CD4-positive, alpha-beta T cell treated with Interleukin-4 for 4 hours (primary cell): ENCODE results near the gene RBM20.
"Not testable (repeated sequence)": the region's sequence is repeated elsewhere in the genome, so short reads cannot be mapped to it uniquely, and the experiment has no call there.

Experiments
- DNase-seq: peaks from one replicate; pipeline ENCODE4 v3.0.0-alpha.2; 2020

The RBM20 gene

DNA sequence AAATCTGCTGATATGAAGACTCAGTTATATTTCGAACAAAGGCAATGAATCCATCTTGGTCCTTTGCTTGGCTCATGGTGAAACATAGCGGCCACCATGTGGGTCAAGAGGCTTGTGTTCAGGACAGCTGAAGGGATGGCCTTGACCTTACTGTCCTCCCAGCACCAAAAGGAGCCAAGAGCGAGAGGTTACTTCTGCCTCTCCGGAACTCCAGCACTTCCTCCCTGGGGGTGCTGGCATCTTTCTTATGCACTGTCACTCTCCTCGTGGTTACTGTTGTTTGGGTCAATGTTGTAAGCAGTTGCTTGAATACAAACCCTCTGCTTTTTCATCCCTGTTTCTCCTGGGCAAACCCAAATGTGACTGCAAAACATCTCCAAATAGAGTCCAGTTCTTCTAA, 100.6 kb downstream of the RBM20 start:
- no peak for DNase-seq

DNA sequence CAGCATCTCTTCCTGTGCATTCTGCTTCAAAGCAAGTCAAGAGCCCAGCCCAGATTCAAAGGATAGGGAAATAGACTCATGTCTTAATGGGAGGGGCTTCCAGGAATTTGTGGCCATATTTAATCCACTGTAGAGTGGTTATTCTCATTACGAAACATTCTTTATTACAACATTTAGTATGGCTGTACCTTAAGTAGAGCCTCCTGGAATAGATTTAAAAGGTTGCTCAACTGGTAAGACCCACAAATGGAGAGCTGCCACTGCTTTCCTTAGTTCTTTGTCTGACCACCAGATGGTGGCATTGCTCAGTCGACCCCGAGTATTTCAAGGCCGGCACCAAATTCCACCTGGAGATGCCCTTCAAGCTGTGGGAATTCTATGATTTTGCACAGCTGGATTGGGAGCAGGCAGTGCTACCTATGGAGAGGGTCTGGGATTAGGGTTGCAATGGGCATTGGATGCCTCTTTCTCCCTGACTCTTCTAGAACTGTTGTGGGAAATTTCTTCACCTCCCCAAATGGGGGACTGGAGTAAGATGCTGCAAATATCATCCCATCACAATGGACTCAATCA, 102.2 kb downstream of the RBM20 start:
- DNase-seq: peak; percentile 57

DNA sequence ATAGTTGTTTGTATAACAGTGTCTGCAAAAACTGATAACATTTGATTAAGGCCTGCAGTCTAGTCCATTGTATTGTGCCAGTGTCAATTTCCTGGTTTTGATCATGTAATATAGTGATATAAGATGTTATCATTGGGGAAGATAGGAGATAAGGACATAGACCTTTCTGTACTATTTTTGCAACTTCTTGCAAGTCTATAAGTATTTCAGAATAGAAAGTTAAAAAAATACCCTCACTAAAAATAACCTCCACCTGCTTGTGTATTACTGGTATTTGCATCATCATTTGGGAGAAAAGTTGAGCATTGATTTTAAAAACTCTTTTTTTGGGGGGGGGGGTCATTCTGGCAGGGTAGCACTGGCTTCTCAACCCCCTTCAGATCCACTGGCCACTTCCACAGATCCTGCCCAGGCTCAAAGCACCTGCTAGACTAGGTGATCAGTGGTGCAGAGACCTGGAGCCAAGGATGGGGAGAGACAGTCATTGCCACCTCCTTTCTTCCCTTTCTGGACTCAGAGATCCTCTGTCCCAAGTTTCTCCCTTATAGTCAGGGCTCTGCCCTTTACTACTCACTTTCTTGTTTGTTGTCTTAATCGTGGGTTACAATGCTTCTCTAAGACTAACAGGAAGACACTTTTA, 103.0 kb downstream of the RBM20 start:
- no peak for DNase-seq

DNA sequence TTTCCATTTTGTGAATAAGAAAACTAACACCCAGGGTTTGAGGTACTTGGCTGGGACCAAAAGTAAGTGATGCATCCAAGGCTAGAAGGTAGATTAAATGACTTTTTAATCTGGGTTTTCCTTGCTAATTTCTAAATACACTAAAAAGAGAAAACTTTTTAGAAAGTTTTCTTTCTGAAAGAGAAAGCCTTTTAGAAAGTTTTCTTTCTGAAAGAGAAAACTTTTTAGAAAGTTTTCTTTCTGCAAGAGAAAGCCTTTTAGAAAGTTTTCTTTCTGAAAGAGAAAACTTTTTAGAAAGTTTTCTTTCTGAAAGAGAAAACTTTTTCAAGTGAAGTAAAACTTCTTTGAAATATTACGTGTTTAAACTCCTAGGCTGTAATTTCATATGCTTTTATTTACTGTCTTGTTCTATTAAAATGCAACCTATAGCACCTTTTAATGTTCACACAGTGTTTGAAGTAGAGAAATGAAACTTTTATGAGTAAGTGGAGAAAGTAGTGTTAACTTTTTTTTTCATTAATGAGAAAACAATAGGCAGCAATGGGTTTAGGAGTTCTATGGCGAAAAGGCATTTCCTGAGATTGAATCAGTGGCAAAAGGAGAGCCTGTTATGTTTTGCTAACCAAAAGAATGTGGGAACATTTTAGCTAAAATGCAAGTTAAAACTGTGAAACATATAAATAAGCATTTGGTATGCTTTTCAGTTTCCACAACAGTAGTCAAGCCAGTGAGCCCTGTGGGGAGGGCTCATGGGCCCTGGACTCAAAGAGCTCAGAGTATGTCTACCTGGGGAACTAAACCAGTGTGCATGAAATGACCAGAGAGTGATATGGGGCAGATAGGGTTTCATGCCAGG, 103.7 kb downstream of the RBM20 start:
- no peak for DNase-seq

DNA sequence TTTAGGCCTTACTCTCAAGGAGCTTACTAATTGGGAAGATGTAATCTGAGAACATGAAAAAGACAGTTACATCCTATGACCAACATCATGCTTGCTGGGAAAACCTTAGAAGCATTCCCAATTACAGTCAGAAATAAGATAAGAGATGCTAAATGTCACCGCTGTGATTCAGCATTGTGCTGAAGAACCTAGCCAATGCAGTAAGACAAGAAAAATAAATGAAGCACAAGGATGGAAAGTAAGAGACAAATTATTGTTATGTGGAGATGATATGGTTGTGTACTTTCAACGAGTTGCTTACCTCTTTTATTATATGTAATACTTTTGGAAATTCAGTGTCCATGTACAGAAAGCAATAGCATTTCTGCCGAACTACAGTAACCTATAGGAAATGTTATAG, 104.8 kb downstream of the RBM20 start:
- DNase-seq: no peak

DNA sequence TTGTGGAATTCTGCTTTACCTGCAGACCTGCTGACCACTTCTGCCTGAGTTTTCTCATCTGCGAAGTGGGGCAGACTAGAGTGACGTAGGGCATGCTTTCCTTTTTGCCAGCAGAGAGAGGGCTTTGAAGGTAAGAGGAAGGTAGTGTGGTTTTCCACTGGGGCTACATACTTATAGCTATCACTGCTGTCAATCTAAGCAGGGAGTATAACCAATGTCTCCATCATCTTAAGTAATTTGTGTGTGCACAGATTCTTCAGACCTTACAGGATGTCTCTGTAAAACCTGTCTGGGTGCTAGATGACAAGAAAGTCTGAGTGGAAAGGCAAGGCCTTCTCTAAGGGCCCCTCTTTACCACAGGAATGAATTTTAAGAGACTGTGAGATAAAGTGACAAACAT, 106.8 kb downstream of the RBM20 start:
- DNase-seq: peak; percentile 17

DNA sequence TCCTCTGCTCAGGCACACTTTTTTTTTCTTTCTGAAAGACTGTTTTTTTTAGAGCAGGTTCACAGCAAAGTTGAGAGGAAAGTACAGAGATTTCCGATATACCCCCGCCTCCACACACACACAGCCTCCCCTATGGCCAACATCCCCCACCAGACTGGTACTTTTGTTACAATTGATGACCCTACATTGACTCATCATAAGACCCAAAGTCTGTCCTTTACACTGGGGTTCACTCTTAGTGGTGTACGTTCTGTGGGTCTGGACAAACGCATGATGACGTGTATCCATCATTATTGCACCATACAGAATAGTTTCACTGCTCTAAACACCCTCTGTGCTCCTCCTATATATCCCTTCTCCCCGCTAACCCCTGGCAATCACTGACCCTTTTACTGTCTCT, 107.7 kb downstream of the RBM20 start:
- DNase-seq: no peak

DNA sequence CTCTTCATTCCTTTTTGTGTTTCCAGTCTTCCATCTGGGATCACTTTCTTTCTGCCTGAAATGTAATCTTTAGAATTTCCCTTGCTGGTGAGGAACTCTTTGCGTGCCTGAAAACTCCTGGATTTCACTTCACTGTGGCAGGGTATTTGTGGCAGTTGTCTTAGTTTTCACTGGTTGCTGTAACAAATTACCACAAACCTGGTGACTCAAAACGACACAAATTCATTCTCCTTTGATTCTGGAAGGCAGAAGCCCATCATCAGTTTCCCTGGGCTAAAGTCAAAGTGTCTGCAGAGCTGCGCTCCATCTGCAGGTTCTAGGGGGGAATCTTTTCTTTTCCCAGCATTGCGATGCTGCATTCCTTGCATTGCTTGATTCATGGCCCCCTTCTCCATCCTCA, 109.3 kb downstream of the RBM20 start:
- no peak for DNase-seq

DNA sequence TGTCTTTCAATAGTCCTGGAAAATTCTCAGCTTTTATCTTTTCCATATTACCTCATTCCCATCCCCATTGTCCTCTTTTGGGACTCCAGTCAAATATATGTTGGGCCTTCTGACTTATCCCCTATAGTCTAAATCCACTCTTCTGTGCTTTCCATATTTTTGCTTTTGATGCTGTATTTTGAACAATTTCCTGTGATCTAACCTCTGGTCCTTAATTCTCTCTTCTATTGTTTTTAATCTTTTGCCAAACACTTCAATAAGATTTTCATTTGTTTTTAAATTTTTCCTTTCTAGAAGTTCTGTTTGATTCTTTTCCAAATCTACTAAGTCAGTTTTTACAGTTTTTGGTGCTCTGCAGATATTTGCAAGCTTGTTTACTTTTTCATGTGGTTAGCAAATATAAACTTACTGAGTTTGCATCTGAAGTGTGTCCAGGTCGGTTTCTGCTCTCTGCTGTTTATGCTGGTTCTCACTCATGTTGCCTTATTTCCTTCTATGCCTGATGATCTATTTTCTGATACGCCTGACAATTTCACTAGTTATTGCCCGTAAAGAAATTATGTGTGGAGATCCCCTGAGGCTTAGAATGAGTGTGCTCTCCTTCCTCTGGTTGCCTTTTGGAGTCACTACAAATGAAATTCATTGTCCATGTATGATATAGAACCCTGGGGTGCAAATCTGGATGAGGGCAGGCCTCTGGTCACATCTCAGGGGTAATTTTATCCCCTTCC, 110.4 kb downstream of the RBM20 start:
- DNase-seq: no peak

DNA sequence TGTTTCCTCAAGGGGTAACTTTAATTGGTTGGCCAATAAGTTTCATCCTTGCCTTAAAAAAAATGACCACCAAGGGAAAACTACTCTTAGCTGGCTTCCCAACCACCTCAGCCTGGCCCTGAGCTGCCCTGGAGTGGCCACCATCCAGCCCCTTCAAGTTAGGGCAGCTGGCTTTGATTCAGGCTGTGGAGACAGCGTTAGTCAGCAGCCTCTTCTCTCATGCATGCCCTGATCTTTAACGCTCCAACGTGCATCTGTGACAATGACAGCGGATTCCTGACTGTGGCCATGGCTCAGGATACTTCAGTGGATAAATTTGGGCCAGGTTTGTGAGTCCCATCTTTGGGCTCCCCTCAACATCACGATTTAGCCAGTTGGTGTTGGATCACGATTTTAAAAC, 111.6 kb downstream of the RBM20 start:
- no peak for DNase-seq

DNA sequence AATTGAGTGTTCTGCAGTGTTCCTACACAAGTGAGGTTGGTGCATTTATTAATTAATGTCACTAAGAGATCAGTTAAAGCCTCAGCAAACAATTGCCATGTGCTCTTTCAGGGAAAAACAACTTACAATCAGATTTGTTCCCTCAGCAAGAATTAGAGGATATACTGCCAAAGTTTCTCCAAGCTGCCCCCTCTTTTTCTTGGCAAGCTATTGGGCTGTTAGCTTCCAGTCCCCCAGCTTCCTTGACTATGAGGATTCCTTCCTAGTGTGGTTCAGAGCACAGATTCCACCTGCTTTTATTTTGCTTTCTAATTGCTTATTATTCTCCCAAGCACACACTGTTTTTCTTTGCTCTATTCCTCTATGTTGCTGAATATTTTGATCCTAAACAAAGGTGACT, 112.7 kb downstream of the RBM20 start:
- no peak for DNase-seq

DNA sequence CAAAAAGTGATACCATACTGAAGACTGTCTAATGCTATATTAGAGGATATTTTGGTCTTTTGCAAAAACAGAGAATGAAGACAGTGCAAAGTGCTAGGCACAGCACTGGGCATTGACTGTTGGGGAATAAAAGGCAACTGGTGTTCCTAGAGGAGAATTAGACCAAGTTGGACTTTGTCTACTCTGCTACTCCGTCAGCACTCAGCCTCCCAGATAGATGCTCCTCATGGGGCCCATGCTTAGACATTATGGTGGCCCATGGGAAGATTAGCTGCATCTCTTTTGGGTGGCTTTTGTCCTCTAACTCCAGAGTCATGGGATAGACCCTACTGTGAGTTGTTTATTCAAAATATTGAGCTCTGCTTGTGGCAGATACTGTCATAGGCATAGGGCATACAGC, 113.5 kb downstream of the RBM20 start:
- no peak for DNase-seq

DNA sequence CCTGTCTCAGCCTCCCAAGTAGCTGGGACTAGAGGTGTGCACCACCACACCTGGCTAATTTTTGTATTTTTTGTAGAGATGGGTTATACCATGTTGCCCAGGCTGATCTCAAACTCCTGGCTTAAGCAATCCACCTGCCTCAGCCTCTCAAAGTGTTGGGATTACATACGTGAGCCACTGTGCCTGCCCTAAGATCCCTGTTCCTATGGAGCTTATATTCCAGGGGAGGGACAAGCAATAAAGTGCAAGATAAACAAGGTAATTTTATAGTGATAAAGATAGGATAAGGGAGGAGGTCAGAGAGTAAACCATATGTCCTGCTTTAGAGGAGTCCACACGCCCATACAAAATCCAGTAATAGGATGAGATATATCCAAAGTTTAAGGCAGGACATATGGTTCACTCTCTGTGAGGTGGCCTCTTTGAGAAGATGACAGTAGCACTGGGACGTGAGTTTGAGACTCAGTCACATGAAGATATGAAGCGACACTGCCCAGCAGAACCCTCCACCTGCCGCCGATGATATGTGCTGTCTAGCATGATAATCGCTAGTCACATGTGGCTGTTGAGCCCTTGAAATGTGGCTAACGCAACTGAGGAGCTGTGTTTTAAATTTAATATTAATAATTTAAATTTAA, 114.1 kb downstream of the RBM20 start:
- DNase-seq: no peak

DNA sequence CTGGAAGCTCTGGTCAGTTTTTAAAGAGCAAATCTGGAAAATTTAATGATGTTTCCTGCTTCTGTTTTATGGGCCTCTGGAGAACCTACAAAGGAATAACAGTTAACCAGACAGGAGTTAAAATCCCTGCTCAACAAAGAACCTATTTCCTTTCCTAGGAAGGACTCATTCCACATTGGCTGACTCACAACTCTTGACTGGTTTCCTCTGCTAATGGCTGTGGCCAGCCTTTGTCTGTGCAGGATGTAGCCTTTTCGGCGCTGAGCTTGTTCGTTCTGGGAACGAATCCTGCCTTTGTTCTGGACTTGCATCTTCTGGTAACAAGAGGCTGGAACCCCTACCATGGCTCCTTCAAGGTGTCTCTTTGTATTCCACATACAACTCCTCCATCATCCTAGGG, 114.8 kb downstream of the RBM20 start:
- no peak for DNase-seq

DNA sequence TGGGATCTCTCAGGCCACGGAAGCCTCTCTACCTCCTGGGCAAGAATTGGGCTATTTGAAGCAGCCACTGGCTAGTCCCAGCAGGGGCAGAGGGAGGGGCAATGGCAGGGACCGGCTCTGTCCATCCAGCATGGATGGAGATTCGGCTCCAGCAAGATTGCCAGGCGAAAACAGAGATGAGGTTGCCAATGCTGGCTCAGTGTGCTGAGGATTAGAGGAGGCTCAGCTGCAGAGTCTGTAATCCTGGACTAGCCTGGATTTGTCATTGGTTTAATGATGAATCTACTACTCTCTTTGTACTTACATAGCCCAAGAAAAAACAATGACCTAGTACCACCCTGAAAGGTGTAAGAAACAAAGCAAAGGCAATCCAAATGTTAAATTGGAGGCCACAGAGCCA, 115.4 kb downstream of the RBM20 start:
- DNase-seq: no peak

DNA sequence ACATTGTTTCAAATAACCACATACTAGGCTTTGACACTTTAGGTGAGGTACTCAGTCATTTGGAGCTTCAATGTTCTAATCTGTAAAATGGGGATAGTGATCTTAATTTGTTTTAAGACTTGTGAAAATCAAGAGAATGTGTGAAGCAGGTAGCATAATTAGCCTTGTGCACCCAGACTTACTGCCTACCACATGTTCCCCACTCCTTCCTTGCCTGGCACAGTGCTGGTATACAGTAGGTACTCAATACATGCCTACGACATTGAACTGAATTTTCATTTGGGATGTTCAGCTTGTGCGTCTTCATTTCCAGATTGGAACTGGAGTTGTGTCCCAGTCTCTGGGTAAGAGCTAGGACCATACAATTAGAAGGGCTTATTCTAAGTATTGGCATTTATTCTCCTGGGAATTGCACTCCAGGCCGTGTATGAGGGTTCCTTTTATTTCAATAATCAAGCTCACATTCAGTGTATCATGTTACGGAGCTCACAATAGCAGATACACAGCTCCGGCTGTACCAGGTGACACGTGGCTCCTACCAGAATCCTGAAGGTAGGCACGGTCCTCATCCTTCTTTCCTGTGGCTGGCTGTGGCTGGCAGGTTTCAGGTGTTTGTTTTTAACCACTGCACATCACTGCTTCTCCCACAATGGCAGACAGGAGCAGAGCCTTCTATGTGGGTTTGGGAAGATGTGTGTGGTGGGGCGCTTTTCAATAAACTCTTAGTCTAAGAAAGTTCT, 118.1 kb downstream of the RBM20 start:
- no peak for DNase-seq

DNA sequence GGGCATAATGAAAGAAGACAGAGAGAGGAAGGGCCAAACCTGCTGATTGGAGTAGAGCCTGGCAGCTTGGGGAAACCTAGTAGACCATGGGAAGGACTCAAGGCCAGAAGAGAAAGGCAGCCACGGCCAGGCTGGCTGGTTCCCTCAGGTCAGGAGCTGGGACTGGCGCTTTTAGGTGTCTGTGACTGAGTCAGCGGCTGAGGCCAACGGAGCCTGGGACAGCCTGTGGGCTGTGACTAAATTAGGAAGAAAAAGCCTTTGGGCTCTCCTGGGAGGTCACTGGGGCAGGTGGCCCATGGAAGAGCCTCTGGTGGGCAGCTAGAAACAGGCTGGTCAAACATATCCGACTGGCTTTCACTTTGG, 118.7 kb downstream of the RBM20 start:
- DNase-seq: no peak

DNA sequence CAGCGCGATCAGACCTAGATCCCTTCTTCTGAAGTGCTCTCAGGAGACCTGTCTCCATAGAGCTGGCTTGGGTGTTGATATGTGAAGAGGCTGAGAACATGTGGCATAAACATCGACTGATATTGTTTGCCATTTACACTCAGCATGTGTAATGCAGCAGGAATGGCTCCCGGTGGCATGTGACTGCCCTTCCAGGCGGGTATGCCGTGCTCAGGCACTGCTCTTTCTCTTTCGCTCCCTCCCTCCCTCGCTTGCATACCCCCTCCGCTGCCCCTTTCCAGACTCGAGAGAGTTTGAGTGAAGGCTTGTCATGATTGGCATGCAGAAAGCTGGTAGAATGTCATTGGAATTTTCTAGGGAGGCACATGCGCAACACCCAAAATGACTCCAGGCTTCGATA, 120.2 kb downstream of the RBM20 start:
- no peak for DNase-seq

DNA sequence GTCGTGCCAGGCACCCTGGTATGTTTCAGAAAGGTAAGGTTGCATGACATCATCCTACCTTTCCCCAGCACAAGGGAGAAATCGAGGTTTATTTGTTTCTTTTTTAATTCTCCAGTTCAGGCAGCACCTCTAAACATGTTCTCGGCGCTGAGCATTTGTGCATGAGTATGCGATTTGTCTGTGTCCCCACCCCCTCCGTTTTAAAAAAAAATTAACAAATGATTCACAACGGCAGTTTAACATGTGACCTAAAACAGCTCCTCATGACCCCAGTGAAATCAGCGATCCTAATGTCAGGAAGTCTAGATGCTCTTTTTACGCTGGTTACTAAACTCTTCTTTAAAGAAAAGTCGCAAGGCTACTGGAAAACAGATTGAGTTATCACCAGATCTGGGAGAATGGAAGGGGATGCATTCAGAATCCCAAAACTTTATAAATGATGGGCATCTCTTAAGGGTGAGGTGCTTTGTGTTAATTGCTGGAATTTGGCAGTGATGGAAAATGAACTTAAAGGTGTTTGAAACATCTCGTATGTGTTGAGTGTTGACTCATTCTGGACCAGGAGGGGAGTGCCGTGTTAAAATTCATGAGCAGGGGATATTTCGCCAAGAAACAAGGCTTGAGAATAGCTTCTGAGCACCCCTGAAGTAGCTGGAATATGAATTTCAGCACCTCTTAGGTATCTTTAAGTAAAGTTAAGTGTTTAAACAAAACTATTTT, 120.8 kb downstream of the RBM20 start:
- no peak for DNase-seq

DNA sequence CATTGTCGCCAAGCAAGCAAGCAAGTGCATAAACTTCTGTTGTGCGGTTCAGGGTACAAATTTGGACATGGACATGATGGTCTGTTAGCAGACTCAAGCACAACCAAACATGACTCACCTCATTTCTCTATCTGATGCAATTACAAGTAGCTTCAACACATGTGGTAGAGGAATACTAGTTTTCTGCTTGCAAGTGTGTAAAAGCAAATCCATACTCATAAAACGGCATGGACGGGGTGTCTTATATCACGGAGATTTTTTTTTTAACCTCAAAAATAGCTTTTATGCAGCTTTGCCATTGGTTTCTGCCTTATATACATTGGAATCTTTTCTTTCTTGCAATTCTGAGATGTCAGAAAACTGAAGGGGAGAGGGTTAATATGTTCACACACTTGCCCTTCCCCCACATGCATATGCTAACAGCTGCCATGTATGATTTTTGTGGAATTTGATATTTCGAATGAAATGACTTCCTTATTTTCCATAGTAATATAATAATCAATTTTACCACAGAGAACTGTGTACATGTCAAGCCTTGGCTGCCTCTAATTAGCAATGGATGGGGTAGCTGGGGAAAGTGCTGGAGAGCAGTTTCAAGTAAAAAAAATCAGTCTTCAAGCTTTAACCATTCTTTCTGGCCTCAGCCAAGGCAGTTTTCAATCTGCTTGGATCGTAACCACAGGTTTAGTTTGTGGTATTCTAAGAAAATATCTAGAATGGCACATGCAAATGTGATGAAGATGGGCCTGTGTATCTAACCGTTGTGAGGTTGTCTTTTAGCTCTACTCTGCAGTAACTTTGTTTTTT, 121.6 kb downstream of the RBM20 start:
- DNase-seq: no peak

DNA sequence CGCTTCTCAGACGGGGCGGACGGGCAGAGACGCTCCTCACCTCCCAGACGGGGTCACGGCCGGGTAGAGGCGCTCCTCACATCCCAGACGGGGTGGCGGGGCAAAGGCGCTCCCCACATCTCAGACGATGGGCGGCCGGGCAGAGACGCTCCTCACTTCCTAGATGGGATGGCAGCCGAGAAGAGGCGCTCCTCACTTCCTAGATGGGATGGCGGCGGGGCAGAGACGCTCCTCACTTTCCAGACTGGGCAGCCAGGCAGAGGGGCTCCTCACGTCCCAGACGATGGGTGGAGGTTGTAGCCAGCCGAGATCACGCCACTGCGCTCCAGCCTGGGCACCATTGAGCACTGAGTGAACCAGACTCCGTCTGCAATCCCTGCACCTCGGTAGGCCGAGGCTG, 123.5 kb downstream of the RBM20 start:
- not testable (repeated sequence) for DNase-seq
